Endothelial cell of umbilical vein (primary cell): ENCODE results near the gene CALHM1.

Experiments used
- MYC ChIP-seq: IDR thresholded peaks from one replicate; pipeline ENCODE4 v1.6.1; 2011; ENCODE audit warnings: mild to moderate bottlenecking, low read depth, low read length
- POLR2AphosphoS5 ChIP-seq: IDR thresholded peaks from 2 replicates; pipeline ENCODE4 v1.6.1; 2012; ENCODE audit warnings: low read depth, mild to moderate bottlenecking, control low read depth, low read length, moderate library complexity; ENCODE audit not compliant: insufficient read depth
- TF ChIP-seq, protein P1 (sequence below), 2 donors: IDR thresholded peaks; 1 replicate in 1 of 2; 2 replicates in 1 of 2; pipeline ENCODE4 v1.5.1; 2011; ENCODE audit warnings: low read length in 2 of 2, mild to moderate bottlenecking in 2 of 2, moderate library complexity in 2 of 2, control low read depth in 1 of 2, inconsistent platforms in 1 of 2, low read depth in 1 of 2; ENCODE audit not compliant: insufficient read depth in 1 of 2; ENCODE audit errors: extremely low read depth in 1 of 2

DNA sequence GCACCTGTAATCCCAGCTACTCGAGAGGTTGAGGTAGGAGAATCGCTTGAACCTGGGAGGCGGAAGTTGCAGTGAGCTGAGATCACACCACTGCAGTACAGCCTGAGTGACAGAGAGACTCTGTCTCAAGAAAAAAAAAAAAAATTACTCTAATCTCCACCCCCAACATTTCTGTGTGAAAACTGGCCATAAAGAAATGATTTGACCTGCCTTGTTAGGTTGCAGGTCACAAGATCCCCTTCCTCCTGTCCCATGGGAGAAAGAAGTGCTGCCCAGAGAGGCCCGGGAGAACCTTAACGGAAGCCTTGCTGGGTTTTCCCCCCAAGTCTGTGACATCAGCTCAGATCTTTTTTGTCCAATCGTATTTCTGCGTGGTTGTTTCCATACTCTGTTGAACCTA, 8.7 kb upstream of the CALHM1 start:
- TF ChIP-seq POLR2AphosphoS5 (no peak), MYC (no peak)
- TF ChIP-seq, protein P1, sequence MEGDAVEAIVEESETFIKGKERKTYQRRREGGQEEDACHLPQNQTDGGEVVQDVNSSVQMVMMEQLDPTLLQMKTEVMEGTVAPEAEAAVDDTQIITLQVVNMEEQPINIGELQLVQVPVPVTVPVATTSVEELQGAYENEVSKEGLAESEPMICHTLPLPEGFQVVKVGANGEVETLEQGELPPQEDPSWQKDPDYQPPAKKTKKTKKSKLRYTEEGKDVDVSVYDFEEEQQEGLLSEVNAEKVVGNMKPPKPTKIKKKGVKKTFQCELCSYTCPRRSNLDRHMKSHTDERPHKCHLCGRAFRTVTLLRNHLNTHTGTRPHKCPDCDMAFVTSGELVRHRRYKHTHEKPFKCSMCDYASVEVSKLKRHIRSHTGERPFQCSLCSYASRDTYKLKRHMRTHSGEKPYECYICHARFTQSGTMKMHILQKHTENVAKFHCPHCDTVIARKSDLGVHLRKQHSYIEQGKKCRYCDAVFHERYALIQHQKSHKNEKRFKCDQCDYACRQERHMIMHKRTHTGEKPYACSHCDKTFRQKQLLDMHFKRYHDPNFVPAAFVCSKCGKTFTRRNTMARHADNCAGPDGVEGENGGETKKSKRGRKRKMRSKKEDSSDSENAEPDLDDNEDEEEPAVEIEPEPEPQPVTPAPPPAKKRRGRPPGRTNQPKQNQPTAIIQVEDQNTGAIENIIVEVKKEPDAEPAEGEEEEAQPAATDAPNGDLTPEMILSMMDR (IDR thresholded peaks at IDR 0.05; ENCODE audit: extremely low read depth in 1 of 2, insufficient read depth in 1 of 2, low read depth in 1 of 2, low read length in 2 of 2), result no peak
